Right ventricle myocardium superior (tissue), 1 donor: ENCODE measurements around the gene SPACA6. TPM values are rescaled to one million over a fixed set of nuclear protein-coding genes. Genes with fewer than 3 reads are reported as not detected.

ENCODE experiments used
- ATAC-seq: fragments of 200-7000 bp; cut with Tn5 transposase; one replicate; pipeline ENCODE4 v1.9.1; 2020; ENCODE audit warnings: mild to moderate bottlenecking; ENCODE audit not compliant: poor library complexity
- DNase-seq: peaks from one replicate; pipeline ENCODE4 v3.0.0-alpha.2; 2020
- intact Hi-C: fragments of 100-400 bp; cut with DNase I; formaldehyde crosslinking; loops from one replicate; pipeline ENCODE4 v1.11.2; 2022
- total RNA-seq: library from RNA; stranded (reverse); fragmentation: NEBNext Ultra II Directional; extraction: Animal tissue kit (Norgen Biotek cat#: 25700); gene quantifications from one replicate; pipeline ENCODE4 v1.2.1, GENCODE V29; 2021
- donor health status: DM: no; HTN: yes; CAD: no; lungs with severe emphysema.

The SPACA6 gene
- total RNA-seq, 1 donor from 2014 or later, result 10.1 TPM

DNA sequence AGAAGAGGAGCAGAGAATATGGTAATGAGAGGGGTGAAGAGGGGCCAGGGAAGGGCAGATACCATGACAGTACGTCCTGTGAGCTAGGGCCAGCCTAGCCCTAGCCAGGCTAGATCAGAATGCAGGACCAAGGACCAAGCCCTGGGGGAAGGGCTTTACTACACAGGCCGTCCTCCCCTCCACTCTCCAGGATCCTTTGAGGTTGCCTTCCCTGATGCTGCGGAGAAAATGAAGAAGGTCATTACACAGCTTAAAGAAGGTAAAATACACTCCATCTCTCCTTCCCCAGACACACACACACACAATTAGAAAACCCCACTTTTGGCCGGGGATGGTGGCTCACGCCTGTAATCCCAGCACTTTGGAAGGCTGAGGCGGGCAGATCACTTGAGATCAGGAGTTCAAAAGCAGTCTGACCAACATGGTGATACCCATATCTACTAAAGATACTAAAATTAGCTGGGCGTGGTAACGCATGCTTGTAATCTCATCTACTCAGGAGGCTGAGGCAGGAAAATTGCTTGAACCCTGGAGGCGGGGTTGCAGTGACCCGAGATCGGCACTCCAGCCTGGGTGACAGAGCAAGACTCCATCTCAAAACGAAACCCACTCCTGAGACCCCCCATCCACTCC is 8.5 kb downstream of the SPACA6 start:
- ATAC-seq (no peak), DNase-seq (no peak)
- intact Hi-C loops, result no loop called here

DNA sequence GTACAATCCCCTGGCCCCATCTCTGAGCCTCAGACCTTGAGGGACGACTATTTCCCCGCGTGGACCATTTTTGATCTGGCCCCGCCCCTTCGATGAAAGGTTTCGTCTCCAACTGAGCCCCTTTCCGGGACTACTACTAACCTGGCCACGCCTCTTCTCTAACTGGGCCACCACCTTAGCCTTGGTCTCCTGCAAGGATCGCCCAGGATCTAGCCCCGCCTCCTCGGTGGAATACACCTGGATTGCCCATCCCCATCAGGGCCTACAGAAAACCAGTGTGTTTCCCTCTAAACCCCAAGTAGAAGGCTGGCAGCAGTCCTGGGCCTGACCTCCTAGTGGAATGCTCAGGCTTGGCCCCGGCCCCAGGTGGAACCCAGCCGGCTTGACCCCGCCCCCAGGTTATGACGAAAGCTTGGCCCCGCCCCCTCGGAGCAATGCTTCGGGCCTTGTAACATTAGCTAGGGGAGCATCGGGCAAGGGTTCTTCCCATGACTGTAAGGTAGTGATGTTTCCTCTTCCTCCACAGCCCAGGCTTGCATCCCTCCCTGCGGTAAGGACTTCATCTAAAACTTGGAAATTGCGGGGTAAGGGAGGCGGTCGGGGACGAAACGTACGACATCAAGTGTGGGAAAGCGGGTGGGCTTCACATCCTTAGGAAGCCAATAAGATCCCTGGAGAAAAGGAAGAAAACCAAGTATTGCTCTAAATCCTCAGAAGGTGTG is 9.1 kb downstream of the SPACA6 start:
- peak; percentile 89 for DNase-seq
- intact Hi-C loops, result no loop called here
- ATAC-seq, result peak; percentile 53

DNA sequence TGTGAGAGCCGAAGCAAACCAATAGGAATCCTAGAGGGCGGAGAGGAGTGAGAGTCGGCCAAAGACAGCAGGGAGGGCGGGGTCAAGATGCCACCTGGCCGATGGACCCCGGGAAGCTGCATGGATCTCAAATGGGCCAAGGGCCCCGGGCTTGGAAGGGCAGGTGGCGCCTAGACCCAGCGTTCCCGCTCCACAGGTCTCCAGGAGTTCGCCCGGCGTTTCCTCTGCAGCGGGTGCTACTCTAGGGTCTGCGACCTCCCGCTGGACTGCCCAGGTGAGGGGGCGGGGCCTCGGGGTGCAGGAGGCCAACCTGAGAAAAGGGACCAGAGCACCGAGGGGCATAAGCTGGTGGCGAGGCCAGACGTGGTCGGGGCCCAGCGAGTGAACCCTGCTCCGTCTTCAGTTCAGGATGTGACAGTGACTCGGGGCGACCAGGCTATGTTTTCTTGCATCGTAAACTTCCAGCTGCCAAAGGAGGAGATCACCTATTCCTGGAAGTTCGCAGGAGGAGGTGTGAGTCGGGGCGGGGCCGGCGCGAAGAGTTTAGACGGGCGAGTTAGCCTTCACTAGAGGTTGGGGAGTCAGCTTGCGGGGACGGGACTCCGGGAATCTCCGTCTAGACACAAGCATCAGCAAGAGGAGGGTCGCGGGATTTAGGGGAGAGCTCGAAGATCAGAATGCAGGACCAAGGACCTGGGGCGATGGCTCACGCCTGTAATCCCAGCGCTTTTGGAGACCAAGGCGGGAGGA is 9.9 kb downstream of the SPACA6 start:
- DNase-seq (peak; percentile 60), ATAC-seq (peak; percentile 2)
- intact Hi-C loops, result no loop called here

DNA sequence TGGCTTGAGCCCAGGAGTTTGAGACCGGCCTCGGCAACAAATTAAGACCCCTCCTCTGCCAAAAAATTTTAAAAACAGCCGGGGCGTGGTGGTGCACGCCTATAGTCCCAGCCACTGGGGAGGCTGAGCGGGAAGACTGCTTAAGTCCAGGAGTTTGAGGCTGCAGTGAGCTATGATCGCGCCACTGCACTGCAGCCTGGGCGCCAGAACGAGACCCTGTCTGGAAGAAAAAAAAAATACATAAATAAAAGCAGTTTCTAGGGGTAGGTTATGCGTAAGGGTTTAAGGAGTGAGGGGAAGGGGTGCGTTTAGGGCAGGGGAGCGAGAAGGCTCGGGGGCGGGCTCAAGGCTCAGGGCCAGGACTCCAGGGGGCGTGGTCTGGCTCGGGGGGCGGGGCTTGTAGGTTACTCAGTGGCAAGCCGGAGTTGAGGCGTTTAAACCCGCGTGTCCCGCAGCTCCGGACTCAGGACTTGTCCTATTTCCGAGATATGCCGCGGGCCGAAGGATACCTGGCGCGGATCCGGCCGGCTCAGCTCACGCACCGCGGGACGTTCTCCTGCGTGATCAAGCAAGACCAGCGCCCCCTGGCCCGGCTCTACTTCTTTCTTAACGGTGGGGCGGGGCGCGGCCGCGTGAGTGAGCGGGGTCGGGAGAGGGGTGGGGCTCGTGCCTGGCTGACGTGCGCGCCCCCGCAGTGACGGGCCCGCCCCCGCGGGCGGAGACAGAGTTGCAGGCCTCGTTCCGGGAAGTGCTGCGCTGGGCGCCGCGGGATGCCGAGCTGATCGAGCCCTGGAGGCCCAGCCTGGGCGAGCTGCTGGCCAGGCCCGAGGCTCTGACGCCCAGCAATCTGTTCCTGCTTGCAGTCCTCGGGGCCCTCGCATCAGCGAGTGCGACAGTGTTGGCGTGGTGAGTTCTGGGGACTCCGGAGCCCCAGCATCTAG is 10.7 kb downstream of the SPACA6 start:
- ATAC-seq (peak; percentile 95), DNase-seq (peak; percentile 99)
- intact Hi-C loops, result no loop called here

DNA sequence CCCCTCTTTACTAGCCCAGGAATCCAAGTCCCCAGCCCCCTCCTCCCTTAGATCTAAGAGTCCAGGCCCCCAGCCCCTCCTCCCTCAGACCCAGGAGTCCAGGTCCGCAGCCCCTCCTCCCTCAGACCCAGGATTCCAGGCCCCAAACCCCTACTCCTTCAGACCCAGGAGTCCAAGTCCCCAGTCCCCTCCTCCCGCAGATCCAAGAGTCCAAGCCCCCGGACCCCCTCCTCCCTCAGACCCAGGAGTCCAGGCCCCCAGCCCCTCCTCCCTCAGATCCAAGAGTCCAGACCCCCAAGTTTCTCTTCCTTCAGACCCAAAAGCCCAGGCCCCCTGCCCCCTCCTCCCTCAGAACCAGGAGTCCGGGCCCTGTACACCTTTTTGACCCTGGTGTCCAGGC is 11.5 kb downstream of the SPACA6 start:
- no peak for ATAC-seq
- no peak for DNase-seq
- intact Hi-C loops, result no loop called here

DNA sequence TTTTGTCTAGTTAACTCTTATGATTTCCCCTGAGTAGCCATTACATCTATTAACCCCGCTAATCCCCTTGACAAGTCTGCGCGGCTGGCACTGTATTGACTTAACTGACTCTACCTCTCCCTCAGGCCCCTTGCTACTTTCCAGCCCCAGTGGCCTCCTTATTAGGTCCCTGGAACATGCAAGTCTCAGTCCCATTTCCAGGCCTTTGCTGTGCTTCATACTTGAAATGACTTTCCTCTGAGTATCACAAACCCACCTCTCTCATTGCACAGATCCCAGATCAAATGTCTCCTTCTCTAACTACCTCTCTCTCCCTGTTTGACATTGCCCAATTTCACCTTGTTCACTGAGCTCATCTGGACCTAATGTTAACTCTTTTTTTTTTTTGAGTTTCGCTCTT is 13.2 kb downstream of the SPACA6 start:
- intact Hi-C loops, result no loop called here
- DNase-seq (no peak), ATAC-seq (no peak)

DNA sequence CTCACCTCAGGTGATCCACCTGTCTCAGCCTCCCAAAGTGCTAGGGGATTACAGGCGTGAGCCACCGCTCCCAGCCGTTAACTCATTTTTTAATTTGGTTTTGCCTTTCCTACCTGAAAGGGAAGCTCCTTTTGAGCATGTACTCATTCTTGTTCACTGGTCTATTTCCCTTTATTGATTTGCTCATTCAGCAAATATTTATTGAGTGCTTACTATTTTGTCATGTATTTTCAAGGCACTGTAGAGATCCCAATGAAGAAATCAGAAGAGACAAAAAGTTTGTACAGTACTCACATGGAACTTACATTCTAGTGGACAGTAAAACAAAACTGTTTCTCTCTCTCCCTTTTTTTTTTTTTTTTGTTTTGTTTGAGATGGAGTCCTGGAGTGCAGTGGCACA is 13.8 kb downstream of the SPACA6 start:
- intact Hi-C loops, result no loop called here
- DNase-seq (no peak), ATAC-seq (no peak)

DNA sequence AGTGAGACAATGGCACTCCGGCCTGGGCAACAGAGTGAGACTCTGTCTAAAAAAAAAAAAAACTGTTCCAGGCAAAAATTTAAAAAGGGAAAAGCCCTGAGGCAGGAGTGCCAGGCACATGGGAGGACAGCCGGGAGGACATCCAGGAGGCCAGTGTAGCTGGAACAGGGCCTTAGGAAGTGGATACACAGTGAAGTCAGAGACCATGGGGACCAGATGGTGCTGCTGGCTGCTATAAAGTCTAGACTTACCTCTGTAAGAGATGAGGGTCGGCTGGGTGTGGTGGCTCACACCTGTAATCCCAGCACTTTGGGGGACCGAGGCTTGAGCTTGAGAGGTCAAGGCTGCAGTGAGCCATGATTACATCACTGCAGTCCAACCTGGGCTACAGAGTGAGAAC is 15.7 kb downstream of the SPACA6 start:
- no peak for DNase-seq
- no peak for ATAC-seq
- intact Hi-C loops, result no loop called here

DNA sequence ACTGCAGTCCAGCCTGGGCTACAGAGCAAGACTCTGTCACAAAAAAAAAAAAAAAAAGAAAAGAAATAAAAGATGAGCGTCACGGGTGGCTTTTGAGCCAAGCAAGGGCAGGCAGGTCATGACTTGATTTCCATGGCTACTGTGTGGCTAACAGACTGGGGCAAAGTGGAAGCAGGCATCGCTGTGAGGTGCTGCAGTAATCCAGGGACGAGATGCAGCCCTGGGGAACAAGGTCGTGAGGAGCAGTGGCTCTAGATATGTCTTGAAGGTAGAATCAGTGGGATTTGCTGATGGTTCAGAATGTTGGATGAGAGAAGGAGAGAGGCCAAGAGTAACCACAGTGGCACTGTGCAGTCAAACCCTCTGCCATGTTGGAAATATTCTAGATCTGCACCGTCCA is 16.4 kb downstream of the SPACA6 start:
- no peak for ATAC-seq
- intact Hi-C loops, result no loop called here
- DNase-seq, result no peak

DNA sequence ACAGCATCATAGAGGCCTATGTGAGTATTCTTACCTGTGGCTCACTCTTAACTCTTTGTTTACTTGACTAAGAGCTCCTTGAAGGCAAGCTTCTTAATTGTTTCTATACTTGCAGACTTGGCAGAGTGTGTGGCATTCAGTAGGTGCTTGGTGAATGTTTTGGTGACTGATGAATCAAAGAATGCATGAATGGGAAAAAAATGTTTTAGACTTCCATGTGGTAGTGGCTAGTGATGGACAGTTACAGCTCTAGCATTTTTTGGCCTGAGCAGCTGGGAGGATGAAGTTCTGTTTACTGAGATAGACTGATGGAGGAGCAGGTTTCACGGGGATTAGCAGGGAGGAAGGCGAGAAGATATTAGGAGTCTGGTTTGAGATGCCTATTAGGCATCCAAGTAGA is 17.0 kb downstream of the SPACA6 start:
- ATAC-seq, result no peak
- DNase-seq, result no peak
- intact Hi-C loops, result loop anchor here (10.0 kb wide), 1 partner anchor 105 kb away; no protein-coding TSS in a partner anchor

DNA sequence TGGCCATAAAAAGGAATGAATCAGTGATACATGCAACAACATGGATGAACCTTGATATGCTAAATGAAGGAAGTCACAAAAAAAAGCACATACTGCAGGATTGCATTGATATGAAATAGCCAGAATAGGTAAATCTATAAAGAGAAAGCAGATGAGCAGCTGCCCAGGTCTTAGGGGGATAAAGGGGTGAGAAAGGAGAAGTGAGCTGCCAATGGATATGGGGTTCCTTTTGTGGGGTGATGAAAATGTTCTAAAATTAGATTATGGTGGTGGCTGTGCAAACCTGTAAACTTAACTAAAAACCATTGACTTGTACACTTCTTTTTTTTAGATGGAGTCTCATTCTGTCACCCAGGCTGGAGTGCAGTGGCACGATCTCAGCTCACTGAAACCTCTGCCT is 18.6 kb downstream of the SPACA6 start:
- no peak for DNase-seq
- ATAC-seq, result no peak
- intact Hi-C loops, result loop anchor here (10.0 kb wide), 1 partner anchor 103 kb away; no protein-coding TSS in a partner anchor

DNA sequence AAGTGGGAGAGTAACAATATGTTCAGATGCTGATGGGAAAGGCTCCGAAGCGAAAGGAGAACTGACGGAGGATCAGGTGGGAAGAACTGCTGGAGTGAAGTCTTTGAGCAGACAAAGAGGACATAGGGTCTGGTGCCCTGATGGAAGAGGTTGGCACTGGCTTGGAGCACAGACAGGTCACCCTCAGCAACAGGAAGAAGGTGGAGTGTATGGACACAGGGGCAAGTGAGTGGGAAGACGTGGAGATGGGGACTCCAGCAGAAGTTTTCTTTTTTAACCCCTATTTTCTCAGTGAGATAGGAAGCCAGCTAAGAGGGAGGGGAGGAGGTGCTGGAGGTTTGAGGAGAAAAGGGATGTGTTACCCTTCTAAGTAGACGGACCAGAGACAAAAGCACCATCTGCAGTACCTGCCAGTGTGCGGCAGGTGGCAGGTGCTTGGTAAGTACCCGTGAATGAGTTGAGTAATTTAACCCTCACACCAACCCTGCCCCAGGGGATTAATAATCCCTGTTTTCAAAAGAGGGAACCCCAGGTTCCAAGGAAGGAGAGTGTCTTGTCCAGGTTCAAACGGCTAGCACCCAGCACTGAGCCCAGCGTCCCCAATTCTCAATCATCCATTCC is 19.4 kb downstream of the SPACA6 start:
- peak; percentile 45 for ATAC-seq

DNA sequence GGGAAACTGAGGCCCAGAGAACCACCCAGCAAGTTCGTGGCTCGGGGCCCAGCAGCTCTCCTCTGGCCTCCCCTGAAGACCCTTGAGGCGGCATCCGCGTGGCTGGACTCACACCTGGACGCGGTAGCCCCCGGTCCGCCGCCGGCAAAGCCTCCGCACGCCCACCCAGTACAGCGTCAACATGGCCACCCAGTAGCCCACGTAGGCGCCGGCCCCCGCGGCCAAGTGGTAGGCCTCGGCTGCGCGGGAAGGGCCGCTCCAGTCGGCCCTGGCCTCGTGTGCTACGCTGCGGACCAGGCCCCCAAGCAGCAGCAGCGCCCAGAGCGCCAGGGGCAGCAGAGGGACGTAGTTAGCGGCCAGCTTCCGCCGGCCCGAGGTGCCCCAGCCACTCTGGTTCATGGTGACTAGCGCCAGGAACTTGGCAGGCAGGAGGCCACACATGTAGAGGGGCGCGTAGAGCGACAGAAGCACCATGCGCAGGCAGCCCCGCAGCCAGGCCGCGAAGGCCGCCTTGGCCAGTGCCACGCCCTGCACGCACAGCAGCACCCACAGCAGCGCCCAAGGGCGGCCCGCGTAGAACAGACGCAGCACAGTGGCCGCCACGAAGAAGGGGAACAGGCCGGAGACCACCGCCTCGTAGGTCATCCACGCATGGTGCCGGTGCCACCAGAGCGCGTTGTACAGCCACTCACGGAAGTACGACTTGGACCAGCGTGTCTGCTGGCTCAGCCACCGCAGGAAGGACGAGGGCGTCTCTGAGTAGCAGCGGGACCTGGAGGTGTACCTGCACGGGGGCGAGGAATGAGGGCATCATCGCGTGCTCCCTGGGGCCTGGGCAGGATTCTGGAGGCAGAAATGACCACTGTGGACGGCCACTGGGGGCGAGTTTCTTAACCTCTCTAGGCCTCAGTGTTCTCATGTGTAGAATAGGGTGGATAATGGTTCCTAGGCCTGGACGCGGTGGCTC is 20.5 kb downstream of the SPACA6 start:
- intact Hi-C loops, result loop anchor here (10.0 kb wide), 1 partner anchor 101 kb away; no protein-coding TSS in a partner anchor
- DNase-seq (no peak), ATAC-seq (no peak)

More for the DNA sequence above, 19.4 kb downstream of the SPACA6 start:
- no peak for DNase-seq
- intact Hi-C loops, result loop anchor here (10.0 kb wide), 1 partner anchor 102 kb away; no protein-coding TSS in a partner anchor

DNA sequence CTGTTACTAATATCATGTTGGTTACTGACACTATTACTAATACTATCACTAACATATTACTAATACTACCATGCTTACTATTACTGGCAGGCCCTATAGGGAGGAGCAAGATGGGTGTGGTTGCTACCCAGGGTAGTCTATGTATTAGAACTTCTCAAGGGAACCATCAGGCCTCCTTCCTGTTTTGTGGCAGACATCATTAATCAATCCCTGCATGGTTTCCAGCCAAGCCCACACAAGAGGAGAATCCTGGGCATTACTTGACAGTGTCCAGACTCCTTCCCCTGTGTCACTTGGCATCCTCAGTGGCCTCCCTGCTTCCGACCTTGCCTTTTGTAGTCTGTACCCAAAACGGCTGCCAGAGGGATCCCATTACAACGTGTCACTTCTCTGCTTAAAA is 21.7 kb downstream of the SPACA6 start:
- DNase-seq, result no peak
- ATAC-seq, result no peak
- intact Hi-C loops, result loop anchor here (10.0 kb wide), 1 partner anchor 100 kb away; no protein-coding TSS in a partner anchor

DNA sequence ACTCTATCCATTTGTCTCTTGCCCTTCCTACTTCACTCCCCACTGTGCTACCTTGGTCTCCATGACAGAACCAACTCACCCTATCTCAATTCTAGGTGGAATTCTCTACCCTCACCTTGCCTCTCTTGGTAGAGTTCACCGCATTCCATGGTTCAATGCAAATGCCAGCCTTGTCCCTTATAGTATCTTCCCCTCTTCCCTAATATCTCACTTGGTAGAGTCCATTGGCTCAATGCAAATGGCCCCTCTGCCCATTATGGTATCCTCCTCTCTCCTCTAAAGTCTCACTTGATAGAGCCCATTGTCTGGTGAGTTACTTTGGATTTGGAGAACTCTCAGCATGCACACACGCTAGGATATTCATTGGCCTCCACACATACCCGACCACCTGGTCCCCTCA is 22.7 kb downstream of the SPACA6 start:
- intact Hi-C loops, result loop anchor here (10.0 kb wide), 1 partner anchor 99 kb away; no protein-coding TSS in a partner anchor
- no peak for ATAC-seq
- no peak for DNase-seq

DNA sequence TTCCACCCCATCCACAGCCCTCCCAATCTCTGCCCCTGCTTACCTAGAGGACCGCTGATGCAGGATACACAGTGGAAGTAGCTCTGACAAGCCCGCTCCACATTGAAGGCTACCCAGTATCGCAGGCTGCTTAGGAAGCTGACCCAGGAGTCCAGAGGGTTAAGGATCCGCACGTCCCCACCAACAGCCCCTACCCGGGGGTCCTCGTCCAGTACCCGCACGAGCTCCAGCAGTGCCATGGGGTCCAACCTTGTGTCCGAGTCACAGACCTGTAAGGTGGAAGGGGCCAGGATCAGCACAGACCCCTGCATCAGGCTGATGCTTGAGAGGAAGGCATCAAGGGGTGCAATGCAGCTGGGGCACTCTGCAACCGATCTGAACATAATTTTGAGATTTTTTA is 23.8 kb downstream of the SPACA6 start:
- intact Hi-C loops, result loop anchor here (10.0 kb wide), 1 partner anchor 98 kb away; no protein-coding TSS in a partner anchor
- ATAC-seq (no peak), DNase-seq (no peak)
